ENCODE data around the gene TENM3. TPM values are rescaled to one million over a fixed set of nuclear protein-coding genes. Genes with fewer than 3 reads are reported as not detected.
"Not testable (repeated sequence)": the region's sequence is repeated elsewhere in the genome, so short reads cannot be mapped to it uniquely, and the experiment has no call there.

TENM3 gene
- total RNA-seq, 2 experiments from 2014 or later = not detected

DNA sequence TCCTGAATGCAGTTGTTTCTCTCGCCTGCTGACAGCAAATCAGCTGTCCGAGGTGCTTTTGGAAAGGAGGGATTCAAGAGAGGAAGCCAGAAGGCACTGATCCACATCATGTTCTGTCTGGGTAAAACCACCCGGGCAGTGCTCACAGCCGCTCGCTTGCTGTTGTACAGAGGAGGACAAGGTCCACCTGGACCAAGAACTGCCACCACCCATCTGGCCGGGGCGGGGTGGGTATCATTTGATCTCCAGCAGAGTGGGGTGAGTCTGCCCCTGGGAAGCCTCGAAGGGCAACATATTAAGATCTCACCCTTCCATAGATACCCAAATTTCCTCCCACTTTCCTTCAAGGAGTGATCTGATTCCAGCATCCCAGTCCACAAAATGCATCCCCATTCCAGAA lies 560.9 kb downstream of the TENM3 start:
- H3K4me3 Mint-ChIP-seq = no peak overlapping the region
- H3K9me3 Mint-ChIP-seq = peaks cover 5% of the 10 kb centered on the region
- peaks cover 13% of the 10 kb centered on the region for H3K27me3 Mint-ChIP-seq
- H3K27ac Mint-ChIP-seq = no peak overlapping the region
- no peak for ATAC-seq (ENCODE audit: low read depth)
- DNase-seq = no peak
- H3K4me1 Mint-ChIP-seq = peaks cover 11% of the 10 kb centered on the region
- POLR2A ChIA-PET = no interaction called here
- H3K36me3 Mint-ChIP-seq = no peaks in the 10 kb centered on the region

DNA sequence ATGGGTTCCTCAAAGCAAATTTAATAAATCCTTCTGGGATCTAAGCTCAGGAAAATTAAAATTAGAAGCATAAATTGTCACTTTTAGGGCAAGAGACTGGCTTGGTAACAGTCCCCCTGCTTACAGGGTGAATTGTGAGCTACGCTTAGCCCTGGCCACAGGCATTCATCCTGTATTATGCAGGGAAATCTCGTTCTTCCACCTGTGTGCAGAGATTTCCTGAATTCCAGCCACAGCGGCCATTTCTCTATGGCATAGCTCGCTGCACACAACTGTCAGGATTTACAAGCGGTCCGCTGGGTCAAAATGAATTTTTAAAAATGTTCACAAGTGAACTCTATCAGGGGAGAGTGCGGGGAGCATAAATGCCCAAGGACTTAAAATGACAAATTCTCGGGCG lies 562.1 kb downstream of the TENM3 start:
- peaks cover 12% of the 10 kb centered on the region for H3K4me1 Mint-ChIP-seq
- H3K36me3 Mint-ChIP-seq = no peaks in the 10 kb centered on the region
- DNase-seq (no peak), ATAC-seq (ENCODE audit: low read depth) (no peak)
- POLR2A ChIA-PET = no interaction called here
- no peak overlapping the region for H3K4me3 Mint-ChIP-seq
- H3K27ac Mint-ChIP-seq = no peak overlapping the region
- H3K27me3 Mint-ChIP-seq = peaks cover 13% of the 10 kb centered on the region
- H3K9me3 Mint-ChIP-seq = peaks cover 6% of the 10 kb centered on the region

DNA sequence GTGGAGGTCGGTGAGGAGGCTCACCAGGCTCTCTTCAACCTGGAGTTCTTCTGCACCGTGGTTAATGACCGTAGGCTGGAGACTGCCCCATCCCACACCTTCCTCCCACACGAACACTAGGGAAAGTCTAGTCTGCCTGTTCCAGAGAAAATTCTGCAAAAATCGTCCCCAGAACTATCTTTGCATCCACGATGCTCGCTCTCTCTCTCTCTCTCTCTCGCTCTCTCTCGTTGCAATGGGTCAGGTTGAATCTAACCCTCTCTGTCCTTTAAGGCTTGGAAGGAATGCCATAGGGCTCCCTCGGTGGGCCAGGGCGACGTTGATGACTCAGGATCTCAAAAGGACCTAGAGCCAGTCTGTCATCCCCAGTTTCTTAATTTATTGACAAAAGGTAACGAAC lies 562.5 kb downstream of the TENM3 start:
- Mint-ChIP-seq H3K27me3 (peaks cover 13% of the 10 kb centered on the region), H3K27ac (no peak overlapping the region), H3K36me3 (no peaks in the 10 kb centered on the region), H3K4me3 (no peak overlapping the region), H3K4me1 (peaks cover 12% of the 10 kb centered on the region), H3K9me3 (peaks cover 6% of the 10 kb centered on the region)
- ATAC-seq (ENCODE audit: low read depth) = no peak
- no peak for DNase-seq
- POLR2A ChIA-PET = no interaction called here

DNA sequence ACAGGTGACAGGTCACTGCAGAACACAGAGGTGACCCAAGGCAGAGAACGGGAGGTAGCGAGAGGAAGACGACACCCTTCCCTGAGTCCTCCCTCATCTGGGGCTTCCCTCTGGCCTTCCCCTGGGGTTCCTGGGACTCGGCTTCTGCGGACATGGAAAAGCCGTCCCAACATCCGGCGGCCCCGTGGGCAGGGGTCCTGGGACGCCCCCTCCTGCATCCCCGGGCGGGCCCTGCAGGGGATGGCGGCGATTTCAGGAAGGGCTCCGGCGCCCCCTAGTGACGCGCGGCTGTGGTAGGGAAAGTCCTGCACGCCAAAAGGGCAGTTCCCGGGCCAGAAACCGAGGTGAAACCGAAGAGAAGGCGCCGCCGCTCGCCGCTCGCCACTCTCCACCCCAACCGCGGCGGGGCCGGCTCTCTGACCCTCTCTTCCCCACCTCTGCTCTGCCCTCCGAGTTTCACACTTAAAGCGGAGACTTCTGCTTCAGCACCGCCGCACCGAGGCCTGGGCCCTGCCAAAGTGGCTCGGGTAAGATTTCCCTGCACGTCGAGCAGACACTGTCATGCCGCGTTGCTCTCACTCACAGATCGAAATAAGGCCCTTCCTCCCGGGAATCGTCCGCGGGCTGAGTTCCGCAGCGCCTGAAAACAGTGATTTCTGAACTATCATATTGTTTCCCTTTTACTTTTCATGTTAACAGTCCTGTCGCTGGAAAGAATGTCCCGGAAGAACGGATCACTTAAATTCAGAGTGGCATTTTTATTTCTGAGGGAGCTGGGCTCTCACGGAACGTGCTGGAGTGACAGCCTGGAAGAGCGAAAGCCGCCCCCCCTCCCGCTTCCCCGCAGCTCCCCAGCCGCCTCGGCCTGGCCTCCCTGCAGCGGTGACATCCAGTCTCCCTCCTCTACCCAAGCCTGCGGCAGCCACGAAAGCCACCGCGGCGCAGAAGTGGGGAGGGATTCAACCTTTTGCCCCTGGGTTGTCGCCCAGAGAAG lies 563.4 kb downstream of the TENM3 start:
- DNase-seq (peak; percentile 82), ATAC-seq (ENCODE audit: low read depth) (peak; percentile 46)
- peaks cover 12% of the 10 kb centered on the region for H3K4me1 Mint-ChIP-seq
- POLR2A ChIA-PET = no interaction called here
- peaks cover 12% of the 10 kb centered on the region for H3K9me3 Mint-ChIP-seq
- H3K36me3 Mint-ChIP-seq = no peaks in the 10 kb centered on the region
- H3K27me3 Mint-ChIP-seq = peaks cover 13% of the 10 kb centered on the region
- peak overlapping the region; percentile 84 for H3K4me3 Mint-ChIP-seq
- peak overlapping the region; percentile 63 for H3K27ac Mint-ChIP-seq

DNA sequence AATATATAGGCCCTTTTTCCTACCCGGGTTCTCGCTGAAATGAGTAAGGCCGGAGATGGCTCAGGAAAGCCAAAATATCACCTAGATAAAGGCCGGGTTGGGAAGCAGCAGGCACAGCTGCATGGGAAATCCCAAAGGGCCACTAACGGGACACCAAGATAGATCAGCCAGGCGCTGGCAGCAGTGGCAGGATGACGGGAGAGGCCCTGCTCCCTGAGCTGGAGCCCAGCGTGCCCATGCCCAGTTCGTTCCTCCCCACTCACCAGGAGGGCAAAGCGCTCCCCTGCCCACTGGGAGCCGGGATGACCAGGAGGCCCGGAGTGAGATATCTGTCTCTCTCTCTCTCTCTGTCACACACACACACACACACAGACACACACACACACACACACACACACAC lies 564.1 kb downstream of the TENM3 start:
- DNase-seq (no peak), ATAC-seq (ENCODE audit: low read depth) (no peak)
- H3K27ac Mint-ChIP-seq = no peak overlapping the region
- H3K4me3 Mint-ChIP-seq = no peak overlapping the region
- H3K36me3 Mint-ChIP-seq = no peaks in the 10 kb centered on the region
- H3K4me1 Mint-ChIP-seq = peaks cover 12% of the 10 kb centered on the region
- H3K9me3 Mint-ChIP-seq = peaks cover 18% of the 10 kb centered on the region
- POLR2A ChIA-PET = interaction anchor here (0.6 kb wide), 1 partner anchor 111 kb away, joined by 3 read pairs; no protein-coding TSS in a partner anchor
- H3K27me3 Mint-ChIP-seq = peaks cover 13% of the 10 kb centered on the region

DNA sequence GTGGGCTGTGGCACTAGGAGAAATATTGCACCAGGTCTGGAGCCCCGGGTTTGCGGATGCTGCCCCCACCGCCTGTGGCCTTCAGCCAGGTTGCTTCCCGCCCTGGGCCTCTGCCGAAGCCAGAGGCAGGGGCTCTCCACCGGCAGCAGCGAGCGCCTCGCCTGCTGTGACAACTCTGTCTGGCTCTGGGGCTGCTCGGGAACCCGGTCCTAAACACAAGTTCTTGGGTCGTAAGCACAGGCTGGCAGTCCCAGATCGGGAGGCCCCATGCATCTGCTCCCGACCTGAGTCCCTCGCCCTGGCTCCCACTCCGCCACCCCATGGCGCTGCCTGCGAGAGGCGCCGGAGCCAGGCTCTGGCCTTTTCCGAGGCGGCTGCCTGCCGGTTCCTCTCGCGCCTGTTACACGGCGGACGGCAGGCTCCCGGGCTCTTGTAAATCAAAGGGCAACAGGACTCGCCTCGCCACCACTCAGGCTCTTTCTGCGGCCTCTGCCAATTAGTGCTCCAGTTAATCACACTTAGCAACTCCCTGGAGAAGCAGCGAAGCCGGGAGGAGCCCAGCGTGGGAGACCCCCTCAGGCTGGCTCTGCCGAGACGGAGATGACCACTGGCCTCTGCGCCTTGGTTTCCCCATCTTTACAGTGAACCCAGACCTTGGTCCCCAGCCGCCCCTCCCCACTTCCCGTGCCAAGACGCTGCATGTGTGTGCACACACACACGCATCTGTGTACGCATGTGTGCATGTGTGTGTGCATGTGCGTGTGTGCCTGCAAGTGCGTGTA lies 564.8 kb downstream of the TENM3 start:
- peaks cover 19% of the 10 kb centered on the region for H3K9me3 Mint-ChIP-seq
- POLR2A ChIA-PET = interaction anchor here (0.6 kb wide), 1 partner anchor 110 kb away, joined by 3 read pairs; no protein-coding TSS in a partner anchor

DNA sequence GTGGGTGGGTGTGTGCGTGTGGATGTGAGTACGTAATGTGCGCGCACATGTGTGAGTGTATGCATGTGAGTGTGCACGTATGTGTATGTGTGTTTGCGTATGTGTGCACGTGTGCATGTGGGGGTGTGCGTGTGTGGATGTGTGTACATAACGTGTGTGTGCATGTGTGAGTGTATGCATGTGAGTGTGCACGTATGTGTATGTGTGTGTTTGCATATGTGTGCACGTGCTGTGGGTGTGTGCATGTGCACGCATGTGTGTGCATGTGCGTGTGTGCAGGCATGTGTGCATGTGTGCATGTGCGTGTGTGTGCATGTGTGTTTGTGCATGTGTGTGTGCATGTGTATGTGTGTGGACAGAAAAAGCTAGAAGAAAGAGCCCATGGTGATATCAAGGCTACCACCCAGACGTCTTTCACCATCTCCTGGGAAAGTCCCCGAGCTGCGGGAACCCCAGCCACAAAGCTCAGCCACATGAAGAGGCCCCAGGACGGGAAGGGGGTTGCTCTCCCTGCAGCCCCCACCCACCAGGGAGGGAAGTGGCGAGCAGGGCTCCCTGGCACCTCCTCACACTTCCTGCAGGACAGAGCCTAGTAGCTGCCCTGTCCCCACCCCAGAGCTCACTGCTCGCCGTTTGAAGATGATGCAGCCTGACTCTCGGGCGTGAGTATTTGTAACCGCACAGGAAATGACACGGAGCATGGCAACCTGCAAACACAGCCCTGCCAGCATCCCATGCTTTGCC lies 565.6 kb downstream of the TENM3 start:
- DNase-seq (peak; percentile 59), ATAC-seq (ENCODE audit: low read depth) (peak; percentile 76)
- H3K36me3 Mint-ChIP-seq = peaks cover 2% of the 10 kb centered on the region
- peak overlapping the region; percentile 62 for H3K4me3 Mint-ChIP-seq
- H3K9me3 Mint-ChIP-seq = peaks cover 23% of the 10 kb centered on the region
- peaks cover 15% of the 10 kb centered on the region for H3K4me1 Mint-ChIP-seq
- H3K27ac Mint-ChIP-seq = peak overlapping the region; percentile 85
- H3K27me3 Mint-ChIP-seq = peaks cover 11% of the 10 kb centered on the region
- POLR2A ChIA-PET = interaction anchor here (1.0 kb wide), 1 partner anchor 359 kb away, joined by 3 read pairs; no protein-coding TSS in a partner anchor

More for the DNA sequence above, 564.8 kb downstream of the TENM3 start:
- Mint-ChIP-seq H3K4me3 (no peak overlapping the region), H3K27me3 (peaks cover 13% of the 10 kb centered on the region), H3K4me1 (peaks cover 12% of the 10 kb centered on the region), H3K36me3 (no peaks in the 10 kb centered on the region), H3K27ac (peak overlapping the region; percentile 85)
- no peak for ATAC-seq (ENCODE audit: low read depth)
- no peak for DNase-seq

DNA sequence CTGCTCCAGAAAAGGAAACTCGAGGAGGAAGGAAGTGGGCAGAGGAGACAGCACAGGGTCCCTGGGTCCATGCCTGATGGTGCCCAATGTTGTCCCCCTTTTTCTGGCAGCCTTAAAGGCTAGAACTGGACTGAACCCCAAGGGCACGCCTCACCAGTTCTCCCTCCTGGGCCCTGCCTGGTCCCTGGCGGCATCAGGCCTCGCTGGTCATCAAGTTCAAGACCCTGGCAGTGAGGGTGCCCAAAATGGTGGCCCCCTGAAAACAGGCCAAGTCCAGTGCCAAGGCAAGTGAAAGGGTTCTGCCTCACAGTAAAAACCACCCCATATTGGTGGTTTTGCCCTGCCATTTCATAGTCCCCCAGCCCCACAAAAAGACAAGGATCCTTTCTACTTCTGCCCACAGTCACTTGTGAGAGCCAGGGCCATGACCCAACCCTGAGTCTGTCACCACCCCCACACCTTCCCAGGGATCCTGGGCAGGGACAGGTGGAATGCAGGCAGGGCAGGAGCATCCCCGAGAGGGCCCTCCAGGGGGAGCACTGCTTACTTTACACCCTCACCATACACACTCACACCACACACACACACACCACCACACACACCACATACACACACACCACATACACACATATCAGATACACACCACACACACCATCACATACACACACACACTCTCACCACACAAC lies 566.4 kb downstream of the TENM3 start:
- Mint-ChIP-seq H3K4me1 (peaks cover 15% of the 10 kb centered on the region), H3K4me3 (peak overlapping the region; percentile 62), H3K27ac (peak overlapping the region; percentile 85), H3K36me3 (peaks cover 2% of the 10 kb centered on the region), H3K9me3 (peaks cover 23% of the 10 kb centered on the region), H3K27me3 (peaks cover 6% of the 10 kb centered on the region)
- DNase-seq (no peak), ATAC-seq (ENCODE audit: low read depth) (peak; percentile 32)
- POLR2A ChIA-PET = interaction anchor here (1.0 kb wide), 1 partner anchor 360 kb away, joined by 3 read pairs; no protein-coding TSS in a partner anchor

DNA sequence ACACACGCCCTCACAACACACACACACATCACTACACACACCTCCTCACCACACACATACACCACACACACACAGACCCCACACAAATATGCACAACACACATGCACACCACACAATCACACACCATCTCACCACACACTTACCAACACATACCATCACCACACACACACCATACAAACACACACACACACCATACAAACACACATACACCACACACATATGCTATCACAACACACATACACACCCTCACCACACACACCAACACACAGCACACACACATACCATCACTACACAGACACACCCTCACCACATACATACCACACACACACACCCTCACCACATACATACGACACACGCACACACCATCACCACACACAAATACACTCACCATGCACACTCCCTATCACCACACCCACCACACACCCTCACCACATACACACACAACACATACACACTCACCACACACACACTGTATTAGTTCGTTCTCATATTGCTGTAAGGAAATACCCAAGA lies 567.0 kb downstream of the TENM3 start:
- Mint-ChIP-seq H3K4me3 (no peak overlapping the region), H3K9me3 (peaks cover 23% of the 10 kb centered on the region), H3K27ac (no peak overlapping the region), H3K36me3 (peaks cover 2% of the 10 kb centered on the region), H3K27me3 (peaks cover 5% of the 10 kb centered on the region), H3K4me1 (peaks cover 15% of the 10 kb centered on the region)
- ATAC-seq (ENCODE audit: low read depth) (no peak), DNase-seq (no peak)
- POLR2A ChIA-PET = no interaction called here

DNA sequence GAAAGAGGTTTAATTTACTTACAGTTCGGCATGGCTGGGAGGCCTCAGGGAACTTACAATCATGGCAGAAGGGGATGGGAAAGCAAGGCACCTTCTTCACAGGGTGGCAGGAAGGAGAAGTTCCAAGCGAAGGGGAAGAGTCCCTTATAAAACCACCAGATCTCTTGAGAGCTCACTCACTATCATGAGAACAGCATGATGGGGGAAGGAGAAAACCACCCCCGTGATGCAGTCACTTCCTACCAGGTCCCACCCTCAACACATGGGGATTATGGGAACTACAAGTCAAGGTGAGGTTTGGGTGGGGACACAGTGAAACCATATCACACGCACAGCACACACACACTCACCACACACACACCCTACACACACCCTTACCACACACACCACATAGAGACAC lies 569.7 kb downstream of the TENM3 start:
- peaks cover 23% of the 10 kb centered on the region for H3K9me3 Mint-ChIP-seq
- no peak overlapping the region for H3K27ac Mint-ChIP-seq
- ATAC-seq (ENCODE audit: low read depth) = no peak
- H3K27me3 Mint-ChIP-seq = no peaks in the 10 kb centered on the region
- POLR2A ChIA-PET = no interaction called here
- peaks cover 11% of the 10 kb centered on the region for H3K4me1 Mint-ChIP-seq
- peaks cover 2% of the 10 kb centered on the region for H3K36me3 Mint-ChIP-seq
- DNase-seq = no peak
- no peak overlapping the region for H3K4me3 Mint-ChIP-seq

DNA sequence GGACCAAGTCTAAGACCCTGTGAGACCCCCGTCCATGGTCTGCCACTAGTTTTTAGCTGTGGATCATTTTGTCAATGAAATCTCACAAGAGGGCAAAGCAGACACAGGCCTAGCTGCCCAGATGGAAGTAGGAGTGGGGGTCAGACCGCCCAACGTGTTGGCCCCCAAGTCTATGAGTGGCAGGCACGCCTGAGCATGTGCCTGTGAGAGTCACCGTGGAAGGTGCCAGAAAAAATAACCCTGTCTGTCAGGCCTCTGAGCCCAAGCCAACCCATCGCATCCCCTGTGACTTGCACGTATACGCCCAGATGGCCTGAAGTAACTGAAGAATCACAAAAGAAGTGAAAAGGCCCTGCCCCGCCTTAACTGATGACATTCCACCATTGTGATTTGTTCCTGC lies 570.9 kb downstream of the TENM3 start:
- ATAC-seq (ENCODE audit: low read depth); H3K27me3 Mint-ChIP-seq; POLR2A ChIA-PET; H3K4me3 Mint-ChIP-seq; H3K27ac Mint-ChIP-seq; H3K36me3 Mint-ChIP-seq; DNase-seq; H3K4me1 Mint-ChIP-seq: not testable (repeated sequence)
- H3K9me3 Mint-ChIP-seq = peaks cover 19% of the 10 kb centered on the region

DNA sequence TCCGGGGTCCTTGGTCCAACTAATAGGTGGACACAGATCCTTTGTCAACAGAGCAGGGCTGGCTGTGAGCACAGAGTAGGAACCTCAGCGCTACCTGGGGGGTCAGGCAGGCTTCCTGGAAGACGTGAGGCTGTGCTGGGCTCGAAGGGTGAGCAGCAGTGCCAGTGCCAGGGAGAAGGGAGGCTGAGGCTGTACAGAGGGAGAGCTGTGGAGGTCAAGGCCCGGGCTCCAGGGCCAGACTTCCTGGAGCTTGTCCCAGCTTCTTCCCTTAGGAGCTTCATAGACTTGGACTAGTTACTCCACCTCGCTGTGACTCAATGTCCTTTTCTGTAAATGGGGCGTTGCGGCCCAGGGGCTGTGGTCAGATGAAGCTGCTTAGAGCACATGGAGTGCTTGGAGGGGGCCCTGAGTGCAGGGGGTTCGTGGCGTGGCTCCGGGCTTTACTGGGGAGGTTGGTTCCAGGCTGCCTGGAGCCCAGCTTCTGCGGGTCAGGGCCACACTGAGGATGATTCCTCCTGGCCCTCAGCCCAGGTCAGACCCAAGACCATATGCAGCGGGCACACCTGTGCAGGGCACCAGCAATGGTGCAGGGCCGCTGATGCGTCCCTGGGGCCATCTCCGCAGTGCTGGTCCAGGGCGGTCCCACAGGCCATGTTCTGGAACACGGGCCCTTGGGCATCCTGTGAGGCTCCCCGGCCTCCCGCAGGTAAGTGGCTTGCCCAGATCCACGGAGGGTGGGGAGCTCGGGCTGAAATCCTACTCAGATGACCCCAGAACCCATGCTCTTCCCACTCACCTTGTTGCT lies 575.9 kb downstream of the TENM3 start:
- POLR2A ChIA-PET = no interaction called here
- H3K4me3 Mint-ChIP-seq = no peak overlapping the region
- no peak overlapping the region for H3K27ac Mint-ChIP-seq
- peaks cover 1% of the 10 kb centered on the region for H3K4me1 Mint-ChIP-seq
- H3K27me3 Mint-ChIP-seq = peaks cover 2% of the 10 kb centered on the region
- no peaks in the 10 kb centered on the region for H3K36me3 Mint-ChIP-seq
- DNase-seq (no peak), ATAC-seq (ENCODE audit: low read depth) (no peak)
- no peaks in the 10 kb centered on the region for H3K9me3 Mint-ChIP-seq

All from activated naive CD8-positive, alpha-beta T cell treated with anti-CD3 and anti-CD28 coated beads, Interleukin-2, amount 10 ng/mL, durations not matched to agents 7 days and 5 days (primary cell).